A673 (cell line): ENCODE data around the gene SLC9A2. TPM values are rescaled to one million over a fixed set of nuclear protein-coding genes. Genes with fewer than 3 reads are reported as not detected.
A peak's percentile ranks its signal among the peaks of the same experiment; 100 is the strongest.

ENCODE experiments used
- BruUV-seq: library from RNA; stranded (reverse); fragments of 400-500 nt; replicated peaks from 2 replicates; lab custom pipeline; 2021; lab: Mats Ljungman, UMichigan
- CTCF ChIA-PET: fragments of 300-600 bp; sonication (Branson Sonifier 250); formaldehyde crosslinking; loops from one replicate; lab custom pipeline; 2022; ENCODE audit warnings: antibody characterized with exemption; lab: Charles Lee
- POLR2A ChIA-PET: fragments of 300-600 bp; sonication (Branson Sonifier 250); formaldehyde crosslinking; loops from one replicate; lab custom pipeline; 2022; ENCODE audit warnings: antibody characterized with exemption; ENCODE audit not compliant: low non-redundant PET; lab: Charles Lee
- DNase-seq: peaks from one replicate; pipeline ENCODE4 v3.0.0-alpha.2; 2015; ENCODE audit warnings: low spot score
- H3K27ac ChIP-seq: fragments of 200-600 bp; sonication (generic); 2 replicates; pipeline ENCODE4 v1.5.1; 2016; ENCODE audit warnings: mixed run types, low read depth, mild to moderate bottlenecking, mixed read lengths, antibody characterized with exemption, low read length; ENCODE audit not compliant: poor library complexity, severe bottlenecking
- H3K27me3 ChIP-seq: fragments of 200-600 bp; sonication (generic); replicated peaks from 2 replicates; pipeline ENCODE4 v1.6.1; 2017; ENCODE audit warnings: mixed run types, low read depth, mild to moderate bottlenecking, mixed read lengths, antibody characterized with exemption, low read length; ENCODE audit not compliant: insufficient read depth, poor library complexity
- H3K36me3 ChIP-seq: fragments of 200-600 bp; sonication (generic); 2 replicates; pipeline ENCODE4 v1.6.1; 2016; ENCODE audit warnings: mixed run types, mild to moderate bottlenecking, mixed read lengths, antibody characterized with exemption, low read length; ENCODE audit not compliant: insufficient read depth, poor library complexity, severe bottlenecking
- H3K4me1 ChIP-seq: fragments of 200-600 bp; sonication (generic); 2 replicates; pipeline ENCODE4 v1.6.1; 2017; ENCODE audit warnings: mixed run types, mild to moderate bottlenecking, mixed read lengths, antibody characterized with exemption, low read length; ENCODE audit not compliant: insufficient read depth, poor library complexity, severe bottlenecking
- H3K4me3 ChIP-seq: fragments of 200-600 bp; sonication (generic); 2 replicates; pipeline ENCODE4 v1.5.1; 2016; ENCODE audit warnings: low read depth, mixed run types, mild to moderate bottlenecking, mixed read lengths, low read length; ENCODE audit not compliant: poor library complexity, severe bottlenecking
- H3K9me3 ChIP-seq: fragments of 200-600 bp; sonication (generic); 2 replicates; pipeline ENCODE4 v1.6.1; 2016; ENCODE audit warnings: mixed run types, low read depth, mild to moderate bottlenecking, mixed read lengths, antibody characterized with exemption, low read length; ENCODE audit not compliant: poor library complexity, severe bottlenecking
- EZH2 ChIP-seq: fragments of 200-600 bp; sonication (generic); IDR thresholded peaks from 2 replicates; pipeline ENCODE4 v1.6.1; 2017; ENCODE audit warnings: borderline replicate concordance, low read depth, mild to moderate bottlenecking, mixed read lengths, antibody characterized with exemption, low read length; ENCODE audit not compliant: poor library complexity, severe bottlenecking
- intact Hi-C: fragments of 100-400 bp; cut with micrococcal nuclease; formaldehyde crosslinking; loops from one replicate; pipeline ENCODE4 v1.10.0; 2022; ENCODE audit not compliant: unreplicated experiment
- total RNA-seq: library from RNA; stranded (reverse); gene quantifications from 2 replicates; pipeline ENCODE4 v1.2.3, GENCODE V29; 2021
- TF ChIP-seq, protein P1 (sequence below): fragments of 300-800, 200-600 bp; sonication (generic); conservative IDR thresholded peaks from 2 replicates; pipeline ENCODE4 v1.5.1; 2017; ENCODE audit warnings: low read depth, mild to moderate bottlenecking, antibody characterized with exemption, low read length, moderate library complexity, mixed read lengths

Gene SLC9A2
- total RNA-seq, 1 experiment from 2014 or later: not detected

DNA sequence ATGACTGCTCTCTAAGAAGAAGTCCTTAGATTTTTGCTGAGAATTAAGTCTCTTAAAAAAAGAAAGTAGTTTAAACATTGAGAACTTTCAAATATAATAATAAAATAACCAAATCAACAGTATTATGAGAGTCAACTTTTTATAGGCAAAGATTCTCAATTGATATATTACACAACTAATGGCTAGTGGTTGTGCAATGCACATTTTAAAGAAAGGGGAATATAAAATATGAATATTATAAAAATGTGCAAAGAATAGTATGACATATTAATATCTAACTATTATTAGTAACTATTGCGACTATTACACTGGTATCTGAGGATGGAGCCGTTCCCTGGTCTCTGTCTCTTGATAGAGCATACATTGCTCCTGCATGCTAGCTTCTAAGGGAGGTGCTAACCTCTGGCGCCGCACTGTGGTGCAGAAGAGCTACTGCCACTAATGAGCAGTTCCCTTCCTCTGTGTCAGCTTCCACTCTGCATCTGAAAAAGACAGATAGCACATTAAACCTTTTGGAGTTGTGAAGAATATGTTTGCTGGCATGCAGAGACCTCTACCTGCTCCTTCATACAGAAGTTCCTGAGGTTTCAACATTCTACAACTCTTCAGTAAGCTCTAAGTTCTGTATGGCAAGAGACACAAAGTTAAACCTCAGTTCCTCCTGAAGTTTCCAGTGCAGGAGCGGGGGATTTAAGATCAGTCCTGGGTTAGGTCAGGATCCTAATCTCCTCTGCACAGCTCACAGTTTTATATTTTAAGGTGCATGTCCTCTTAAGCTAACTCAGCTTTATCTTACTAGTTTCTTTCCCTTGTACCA is 3.5 kb upstream of the SLC9A2 start:
- intact Hi-C loops: loop anchor here (2.0 to 5.0 kb wide), 2 partner anchors 94 to 143 kb away; partner anchors contain the start of gene SLC9A4
- no peak for TF ChIP-seq EZH2
- TF ChIP-seq, protein P1, sequence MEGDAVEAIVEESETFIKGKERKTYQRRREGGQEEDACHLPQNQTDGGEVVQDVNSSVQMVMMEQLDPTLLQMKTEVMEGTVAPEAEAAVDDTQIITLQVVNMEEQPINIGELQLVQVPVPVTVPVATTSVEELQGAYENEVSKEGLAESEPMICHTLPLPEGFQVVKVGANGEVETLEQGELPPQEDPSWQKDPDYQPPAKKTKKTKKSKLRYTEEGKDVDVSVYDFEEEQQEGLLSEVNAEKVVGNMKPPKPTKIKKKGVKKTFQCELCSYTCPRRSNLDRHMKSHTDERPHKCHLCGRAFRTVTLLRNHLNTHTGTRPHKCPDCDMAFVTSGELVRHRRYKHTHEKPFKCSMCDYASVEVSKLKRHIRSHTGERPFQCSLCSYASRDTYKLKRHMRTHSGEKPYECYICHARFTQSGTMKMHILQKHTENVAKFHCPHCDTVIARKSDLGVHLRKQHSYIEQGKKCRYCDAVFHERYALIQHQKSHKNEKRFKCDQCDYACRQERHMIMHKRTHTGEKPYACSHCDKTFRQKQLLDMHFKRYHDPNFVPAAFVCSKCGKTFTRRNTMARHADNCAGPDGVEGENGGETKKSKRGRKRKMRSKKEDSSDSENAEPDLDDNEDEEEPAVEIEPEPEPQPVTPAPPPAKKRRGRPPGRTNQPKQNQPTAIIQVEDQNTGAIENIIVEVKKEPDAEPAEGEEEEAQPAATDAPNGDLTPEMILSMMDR: peak; percentile 83
- ChIA-PET CTCF (interaction anchor here (0.7 to 1.1 kb wide), 7 partner anchors 88 to 173 kb away, joined by 3 to 9 read pairs (median 3); partner anchors contain the start of gene SLC9A4), POLR2A (no interaction called here)
- Histone ChIP-seq H3K27ac (no peak overlapping the region), H3K9me3 (no peaks in the 10 kb centered on the region), H3K27me3 (peaks cover 62% of the 10 kb centered on the region), H3K4me3 (no peak overlapping the region), H3K4me1 (no peaks in the 10 kb centered on the region), H3K36me3 (no peaks in the 10 kb centered on the region)
- peak; percentile 68 for DNase-seq
- BruUV-seq: no TSS peak

DNA sequence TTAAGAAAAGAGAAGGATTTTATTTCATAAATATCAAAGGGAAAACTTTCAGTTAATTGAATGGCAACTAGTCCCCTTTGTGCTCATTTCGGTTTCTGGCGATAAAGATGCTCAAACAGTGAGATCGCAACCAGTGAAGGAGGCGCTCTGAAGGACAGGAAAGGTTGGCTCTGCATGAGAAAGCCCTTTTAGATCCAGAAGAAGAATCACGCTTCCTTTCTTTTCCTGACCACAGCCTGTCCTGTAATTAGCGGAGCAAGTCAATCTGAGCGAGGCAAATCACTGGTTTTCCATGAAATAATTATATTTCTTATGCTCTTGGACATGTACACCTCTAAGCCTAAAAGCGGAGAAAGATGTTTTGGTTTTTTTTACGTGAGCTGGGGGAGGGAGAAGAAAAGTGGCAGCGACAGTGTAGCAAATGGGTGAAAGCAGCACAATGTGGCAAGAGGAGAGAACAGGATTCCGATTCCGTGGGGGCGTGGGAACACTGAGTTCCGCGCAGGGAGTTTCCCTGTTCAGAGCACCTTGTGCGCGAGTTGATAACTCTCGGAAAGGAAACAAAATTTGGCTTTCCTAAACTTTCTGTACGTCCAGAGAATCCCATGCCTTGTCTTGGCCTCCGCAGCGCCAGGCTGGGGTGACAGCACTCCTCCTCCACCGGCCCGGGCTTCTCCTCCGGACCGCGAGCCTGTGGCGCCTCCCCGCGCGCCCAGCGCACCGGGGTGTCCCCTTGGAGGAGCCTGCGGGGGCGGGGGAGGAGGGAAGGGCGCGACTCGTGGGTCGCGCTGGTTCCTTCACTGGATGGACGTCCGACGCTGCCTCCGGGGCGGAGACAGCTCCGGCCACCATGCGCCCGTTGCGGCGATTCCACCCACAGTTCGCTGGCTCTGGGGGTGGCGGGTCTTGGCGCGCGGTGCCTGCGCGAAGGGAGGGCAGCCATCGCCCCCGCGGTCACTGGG is 620 bp upstream of the SLC9A2 start:
- Histone ChIP-seq H3K27ac (no peak overlapping the region), H3K36me3 (no peaks in the 10 kb centered on the region), H3K27me3 (peaks cover 89% of the 10 kb centered on the region), H3K4me1 (no peaks in the 10 kb centered on the region), H3K9me3 (no peaks in the 10 kb centered on the region), H3K4me3 (peak overlapping the region; percentile 16)
- CTCF ChIA-PET: no interaction called here
- POLR2A ChIA-PET: no interaction called here
- no TSS peak for BruUV-seq
- intact Hi-C loops: loop anchor here (5.0 kb wide), 1 partner anchor 96 kb away; no protein-coding TSS in a partner anchor
- TF ChIP-seq, protein P1: no peak
- peak; percentile 93 for TF ChIP-seq EZH2
- DNase-seq: peak; percentile 1

DNA sequence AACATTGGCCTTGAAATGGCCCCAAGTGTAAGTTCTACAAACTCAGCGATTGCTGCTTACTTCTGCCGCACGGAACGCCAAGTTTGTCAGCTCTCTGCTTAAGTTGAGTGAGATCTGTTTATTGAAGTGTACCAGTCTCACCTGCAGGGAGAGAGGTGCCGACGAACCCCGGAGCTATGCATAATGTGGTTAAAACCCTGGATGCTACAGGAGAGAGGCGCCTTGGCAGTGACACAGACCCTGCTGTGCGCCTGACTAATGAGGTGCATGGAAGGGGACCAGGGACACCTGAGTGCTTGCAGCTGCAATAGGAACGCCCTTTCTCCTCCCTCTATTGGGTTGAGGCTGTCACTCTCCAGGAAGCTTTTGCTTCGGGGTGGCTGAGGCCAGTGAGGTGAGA is 979 bp downstream of the SLC9A2 start:
- Histone ChIP-seq H3K4me3 (no peak overlapping the region), H3K9me3 (no peaks in the 10 kb centered on the region), H3K36me3 (no peaks in the 10 kb centered on the region), H3K27ac (no peak overlapping the region), H3K4me1 (no peaks in the 10 kb centered on the region), H3K27me3 (peaks cover 77% of the 10 kb centered on the region)
- intact Hi-C loops: no loop called here
- TF ChIP-seq, protein P1: no peak
- no peak for TF ChIP-seq EZH2
- BruUV-seq: no TSS peak
- ChIA-PET POLR2A (no interaction called here), CTCF (no interaction called here)
- DNase-seq: no peak
